Kidney epithelial cell (primary cell): ENCODE measurements around the gene SMPD2. TPM values are rescaled to one million over a fixed set of nuclear protein-coding genes. Genes with fewer than 3 reads are reported as not detected.

Experiments
- DNase-seq: peaks from one replicate; pipeline ENCODE4 v3.0.0-alpha.2; 2010; ENCODE audit warnings: low read depth
- H3K27me3 ChIP-seq: 2 replicates; pipeline ENCODE4 v1.6.0; 2011; ENCODE audit warnings: low read length; ENCODE audit not compliant: control insufficient read depth, insufficient read depth
- H3K36me3 ChIP-seq: 2 replicates; pipeline ENCODE4 v1.5.1; 2011; ENCODE audit warnings: low read length; ENCODE audit not compliant: control insufficient read depth, insufficient read depth
- H3K4me3 ChIP-seq: 2 replicates; pipeline ENCODE4 v1.5.1; 2011; ENCODE audit warnings: low read depth, mild to moderate bottlenecking, control low read depth, low read length
- total RNA-seq: library from RNA; depleted of rRNA; stranded (reverse); fragments of >200 nt; gene quantifications from 2 replicates; pipeline ENCODE4 v1.2.3, GENCODE V29; 2015
- TF ChIP-seq, protein P1 (sequence below): IDR thresholded peaks from 2 replicates; pipeline ENCODE4 v1.5.1; 2011; ENCODE audit warnings: mild to moderate bottlenecking, moderate library complexity, low read length, control low read depth, inconsistent platforms; ENCODE audit not compliant: insufficient read depth, poor library complexity, severe bottlenecking

SMPD2 gene
- total RNA-seq, 1 donor from 2014 or later, result 17.0 TPM

DNA sequence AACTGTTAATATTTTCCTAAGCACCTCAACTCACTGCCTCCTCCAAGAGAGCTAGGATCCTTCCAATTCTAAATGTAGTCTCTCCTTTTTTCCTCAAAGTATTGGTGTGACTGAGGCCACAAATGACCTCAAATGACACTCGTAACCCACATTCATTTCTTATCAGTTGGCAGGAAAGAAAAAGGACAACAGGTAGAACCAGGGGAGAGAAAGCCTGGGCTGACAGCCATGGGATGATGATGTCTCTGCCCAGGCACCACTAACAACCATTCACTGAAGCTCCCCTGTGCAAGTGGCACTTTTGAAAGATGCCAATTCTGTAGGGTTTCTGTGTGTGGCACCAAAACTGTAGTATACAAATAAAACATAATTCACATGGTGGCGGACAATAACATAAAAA lies 35.1 kb downstream of the SMPD2 start:
- TF ChIP-seq, protein P1, sequence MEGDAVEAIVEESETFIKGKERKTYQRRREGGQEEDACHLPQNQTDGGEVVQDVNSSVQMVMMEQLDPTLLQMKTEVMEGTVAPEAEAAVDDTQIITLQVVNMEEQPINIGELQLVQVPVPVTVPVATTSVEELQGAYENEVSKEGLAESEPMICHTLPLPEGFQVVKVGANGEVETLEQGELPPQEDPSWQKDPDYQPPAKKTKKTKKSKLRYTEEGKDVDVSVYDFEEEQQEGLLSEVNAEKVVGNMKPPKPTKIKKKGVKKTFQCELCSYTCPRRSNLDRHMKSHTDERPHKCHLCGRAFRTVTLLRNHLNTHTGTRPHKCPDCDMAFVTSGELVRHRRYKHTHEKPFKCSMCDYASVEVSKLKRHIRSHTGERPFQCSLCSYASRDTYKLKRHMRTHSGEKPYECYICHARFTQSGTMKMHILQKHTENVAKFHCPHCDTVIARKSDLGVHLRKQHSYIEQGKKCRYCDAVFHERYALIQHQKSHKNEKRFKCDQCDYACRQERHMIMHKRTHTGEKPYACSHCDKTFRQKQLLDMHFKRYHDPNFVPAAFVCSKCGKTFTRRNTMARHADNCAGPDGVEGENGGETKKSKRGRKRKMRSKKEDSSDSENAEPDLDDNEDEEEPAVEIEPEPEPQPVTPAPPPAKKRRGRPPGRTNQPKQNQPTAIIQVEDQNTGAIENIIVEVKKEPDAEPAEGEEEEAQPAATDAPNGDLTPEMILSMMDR, result no peak
- H3K36me3 ChIP-seq, result peaks cover 9% of the 10 kb centered on the region
- H3K4me3 ChIP-seq, result no peak overlapping the region
- DNase-seq, result no peak
- H3K27me3 ChIP-seq, result no peaks in the 10 kb centered on the region

- H3K36me3 ChIP-seq, result peaks cover 8% of the 10 kb centered on the region
- H3K27me3 ChIP-seq, result no peaks in the 10 kb centered on the region
- no peak for DNase-seq
- H3K4me3 ChIP-seq, result no peak overlapping the region
- TF ChIP-seq, protein P1, result no peak
These were observed 36.7 kb downstream of the SMPD2 start for GRCh38 chr6:109477184-109477583.

GRCh38 chr6:109477725-109478124 lies 37.2 kb downstream of the SMPD2 start:
- TF ChIP-seq, protein P1, result no peak
- H3K4me3 ChIP-seq, result no peak overlapping the region
- DNase-seq, result no peak
- no peaks in the 10 kb centered on the region for H3K27me3 ChIP-seq
- H3K36me3 ChIP-seq, result peaks cover 6% of the 10 kb centered on the region

DNA sequence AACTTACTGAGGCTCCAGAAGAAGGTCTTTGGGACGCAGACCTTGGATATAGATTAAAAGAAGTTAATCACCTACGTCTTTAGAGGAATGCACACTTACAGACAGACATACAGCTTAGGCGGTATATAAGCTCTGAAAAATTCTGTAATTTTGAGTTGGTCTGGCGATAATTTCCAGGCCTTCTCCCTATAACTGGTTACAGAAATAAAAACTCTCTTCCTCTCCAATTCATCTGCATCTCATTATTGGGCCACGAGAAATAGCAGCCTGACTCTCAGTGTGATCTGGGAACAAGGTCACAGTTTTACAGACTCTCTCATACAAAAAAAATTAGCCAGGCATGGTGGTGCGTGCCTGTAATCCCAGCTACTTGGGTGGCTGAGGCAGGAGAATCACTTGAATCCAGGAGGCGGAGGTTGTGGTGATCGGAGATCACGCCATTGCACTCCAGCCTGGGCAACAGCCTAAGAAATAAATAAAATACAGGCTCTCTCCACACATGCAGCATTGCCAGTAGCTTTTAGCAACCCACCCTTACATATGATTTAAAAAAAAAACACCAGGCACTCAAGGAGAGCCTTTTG lies 37.8 kb downstream of the SMPD2 start:
- Histone ChIP-seq H3K36me3 (peaks cover 5% of the 10 kb centered on the region), H3K27me3 (no peaks in the 10 kb centered on the region), H3K4me3 (peak overlapping the region; percentile 15)
- TF ChIP-seq, protein P1, result no peak
- no peak for DNase-seq

DNA sequence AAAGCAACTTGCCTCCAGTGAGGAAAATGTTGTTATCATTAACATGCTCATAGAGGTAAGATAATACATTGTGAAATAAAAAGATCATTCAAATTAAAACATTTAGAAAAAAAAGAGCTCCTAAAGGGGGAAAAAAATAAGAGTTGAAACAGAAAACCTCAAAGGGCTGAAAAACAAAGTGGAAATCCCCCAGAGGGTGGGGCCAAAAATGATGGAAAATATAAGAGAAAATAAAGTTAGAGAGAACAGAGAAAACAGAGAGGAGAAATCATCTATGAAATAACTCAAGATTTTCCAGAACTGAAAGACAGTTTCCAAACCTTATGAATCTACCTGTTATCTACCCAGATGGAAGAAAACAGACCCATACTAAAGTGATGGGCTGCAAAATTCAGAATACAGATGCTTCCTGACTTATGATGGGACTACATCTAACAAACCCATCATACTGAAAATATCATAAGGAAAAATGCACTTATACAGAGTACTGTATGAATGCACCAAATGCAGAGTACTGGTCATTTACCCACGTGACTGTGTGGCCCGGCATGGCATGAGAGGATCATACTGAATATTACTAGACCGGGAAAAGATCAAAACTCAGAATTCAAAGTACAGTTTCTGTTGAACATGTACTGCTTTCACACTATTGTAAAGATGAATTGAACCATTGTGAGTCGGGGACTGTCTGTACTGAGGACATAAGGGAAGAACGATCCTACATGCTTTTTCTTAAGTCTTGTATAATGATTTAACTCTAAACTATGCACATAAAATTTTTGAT lies 38.5 kb downstream of the SMPD2 start:
- H3K4me3 ChIP-seq, result no peak overlapping the region
- no peaks in the 10 kb centered on the region for H3K27me3 ChIP-seq
- no peak for DNase-seq
- peaks cover 5% of the 10 kb centered on the region for H3K36me3 ChIP-seq
- TF ChIP-seq, protein P1, result no peak
